Measurements from ENCODE around the gene GPR162.
"Not testable (repeated sequence)": the region's sequence is repeated elsewhere in the genome, so short reads cannot be mapped to it uniquely, and the experiment has no call there.

GRCh38 chr12:6865307-6865706, 43.7 kb downstream of the GPR162 start:
- TF ChIP-seq MAX, CTCF (IDR thresholded peaks at IDR 0.05; ENCODE audit: low read depth, low read length): not testable (repeated sequence)

Data from NB4 (cell line).